DND-41 (cell line): Measurements from ENCODE around the gene NBEA.

Source experiments
- ATAC-seq: fragments of 200-7000 bp; cut with Tn5 transposase; 3 replicates; pipeline ENCODE4 v1.9.1; 2021; ENCODE audit warnings: low read depth; ENCODE audit not compliant: insufficient read depth
- DNase-seq: peaks from one replicate; pipeline ENCODE4 v3.0.0-alpha.2; 2020
- H2AFZ ChIP-seq: 2 replicates; pipeline ENCODE4 v1.6.0; 2012; ENCODE audit warnings: low read depth, low read length
- H3K27ac ChIP-seq: 2 replicates; pipeline ENCODE4 v1.5.1; 2012; ENCODE audit warnings: low read length, inconsistent platforms
- H3K27me3 ChIP-seq: fragments of 200-600 bp; sonication (generic); 2 replicates; pipeline ENCODE4 v1.6.0; 2012; ENCODE audit warnings: low read length, mild to moderate bottlenecking, inconsistent platforms; ENCODE audit not compliant: insufficient read depth, poor library complexity
- H3K36me3 ChIP-seq: 2 replicates; pipeline ENCODE4 v1.5.1; 2012; ENCODE audit warnings: low read length, inconsistent platforms; ENCODE audit not compliant: insufficient read depth
- H3K4me1 ChIP-seq: 2 replicates; pipeline ENCODE4 v1.5.1; 2012; ENCODE audit warnings: mild to moderate bottlenecking, low read length; ENCODE audit not compliant: insufficient read depth
- H3K4me2 ChIP-seq: 2 replicates; pipeline ENCODE4 v1.6.0; 2012; ENCODE audit warnings: mild to moderate bottlenecking, moderate library complexity, low read length, inconsistent platforms; ENCODE audit not compliant: insufficient read depth
- H3K4me3 ChIP-seq, 2 experiments: fragments of 200-600 bp in 1 of 2; shearing (Covaris generic) in 1 of 2; 2 replicates each; pipeline ENCODE4 v1.5.1; 2012 to 2016; ENCODE audit warnings: inconsistent platforms in 2 of 2, low read length in 2 of 2, mild to moderate bottlenecking in 2 of 2, low read depth in 1 of 2, moderate library complexity in 1 of 2
- H3K79me2 ChIP-seq: 2 replicates; pipeline ENCODE4 v1.6.0; 2012; ENCODE audit warnings: low read length, inconsistent platforms; ENCODE audit not compliant: insufficient read depth
- H3K9ac ChIP-seq: 2 replicates; pipeline ENCODE4 v1.6.0; 2012; ENCODE audit warnings: low read depth, mild to moderate bottlenecking, inconsistent platforms, low read length, moderate library complexity
- H3K9me3 ChIP-seq: 2 replicates; pipeline ENCODE4 v1.5.1; 2012; ENCODE audit warnings: low read length, moderate library complexity, mild to moderate bottlenecking, inconsistent platforms; ENCODE audit not compliant: insufficient read depth, severe bottlenecking
- H4K20me1 ChIP-seq: 2 replicates; pipeline ENCODE4 v1.6.0; 2012; ENCODE audit warnings: low read length; ENCODE audit not compliant: insufficient read depth
- CTCF ChIP-seq: IDR thresholded peaks from 2 replicates; pipeline ENCODE4 v1.5.1; 2012; ENCODE audit warnings: borderline replicate concordance, low read length, moderate library complexity, mild to moderate bottlenecking; ENCODE audit not compliant: poor library complexity, severe bottlenecking; ENCODE audit errors: extremely low read depth
- EZH2 ChIP-seq: IDR thresholded peaks from 3 replicates; pipeline ENCODE4 v1.6.1; 2012; ENCODE audit warnings: borderline replicate concordance, low read depth, mild to moderate bottlenecking, moderate library complexity, low read length, inconsistent platforms; ENCODE audit not compliant: severe bottlenecking

The NBEA gene

GRCh38 chr13:35603593-35604285 lies 661.7 kb downstream of the NBEA start:
- ATAC-seq = no peak
- no peak for DNase-seq
- Histone ChIP-seq H4K20me1 (no peaks in the 10 kb centered on the region), H3K79me2 (no peaks in the 10 kb centered on the region), H3K4me3 (no peak overlapping the region), H2AFZ (no peak overlapping the region), H3K4me2 (no peak overlapping the region), H3K36me3 (no peaks in the 10 kb centered on the region), H3K27me3 (no peaks in the 10 kb centered on the region), H3K9ac (no peak overlapping the region), H3K27ac (no peak overlapping the region), H3K9me3 (no peaks in the 10 kb centered on the region), H3K4me1 (no peaks in the 10 kb centered on the region)
- TF ChIP-seq CTCF (no peak), EZH2 (no peak)

- ATAC-seq (no peak), DNase-seq (no peak)
- TF ChIP-seq CTCF (no peak), EZH2 (no peak)
- Histone ChIP-seq H3K27ac (no peak overlapping the region), H3K9me3 (no peaks in the 10 kb centered on the region), H3K4me3 (no peak overlapping the region), H3K27me3 (no peaks in the 10 kb centered on the region), H3K4me2 (no peak overlapping the region), H3K36me3 (no peaks in the 10 kb centered on the region), H3K4me1 (no peaks in the 10 kb centered on the region), H2AFZ (no peak overlapping the region), H3K79me2 (no peaks in the 10 kb centered on the region), H3K9ac (no peak overlapping the region), H4K20me1 (no peaks in the 10 kb centered on the region)
Measured at GRCh38 chr13:35614666-35615065, 672.6 kb downstream of the NBEA start.

GRCh38 chr13:35617420-35617819 lies 675.4 kb downstream of the NBEA start:
- Histone ChIP-seq H3K79me2 (no peaks in the 10 kb centered on the region), H3K36me3 (no peaks in the 10 kb centered on the region), H4K20me1 (no peaks in the 10 kb centered on the region), H3K4me1 (peaks cover 8% of the 10 kb centered on the region), H3K27ac (no peak overlapping the region), H2AFZ (no peak overlapping the region), H3K27me3 (no peaks in the 10 kb centered on the region), H3K4me3 (no peak overlapping the region), H3K4me2 (no peak overlapping the region), H3K9ac (no peak overlapping the region), H3K9me3 (no peaks in the 10 kb centered on the region)
- TF ChIP-seq CTCF = no peak
- TF ChIP-seq EZH2 = no peak
- ATAC-seq (no peak), DNase-seq (no peak)
